NCI-H187 (cell line): ENCODE results near the gene DES.

Experiments used
- DNase-seq, 2 experiments: peaks; one replicate each; lab custom pipeline; 2025; lab: John Stamatoyannopoulos, UW

The DES gene

DNA sequence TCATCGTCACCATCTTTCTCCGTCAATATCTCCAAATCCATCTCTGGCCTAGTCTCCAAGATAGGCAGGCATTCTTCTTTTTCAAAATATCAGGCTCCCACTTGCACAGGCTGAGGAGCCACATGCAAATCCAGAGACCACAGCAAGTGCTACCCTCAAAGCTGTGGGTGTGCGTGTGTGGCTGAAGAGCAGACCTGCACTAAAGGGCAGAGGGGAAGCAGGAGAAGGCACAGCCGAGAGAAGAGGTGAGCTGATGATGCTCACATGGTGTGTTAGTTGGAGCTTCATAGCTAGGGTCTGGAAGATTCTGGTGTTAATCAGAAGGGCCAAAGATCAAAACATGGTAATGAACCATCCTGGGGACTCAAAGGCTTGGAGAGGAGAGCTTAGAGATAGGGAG, 20.3 kb downstream of the DES start:
- no peak for DNase-seq

- DNase-seq, result no peak
These were observed 21.3 kb downstream of the DES start for GRCh38 chr2:219439506-219439905.

DNA sequence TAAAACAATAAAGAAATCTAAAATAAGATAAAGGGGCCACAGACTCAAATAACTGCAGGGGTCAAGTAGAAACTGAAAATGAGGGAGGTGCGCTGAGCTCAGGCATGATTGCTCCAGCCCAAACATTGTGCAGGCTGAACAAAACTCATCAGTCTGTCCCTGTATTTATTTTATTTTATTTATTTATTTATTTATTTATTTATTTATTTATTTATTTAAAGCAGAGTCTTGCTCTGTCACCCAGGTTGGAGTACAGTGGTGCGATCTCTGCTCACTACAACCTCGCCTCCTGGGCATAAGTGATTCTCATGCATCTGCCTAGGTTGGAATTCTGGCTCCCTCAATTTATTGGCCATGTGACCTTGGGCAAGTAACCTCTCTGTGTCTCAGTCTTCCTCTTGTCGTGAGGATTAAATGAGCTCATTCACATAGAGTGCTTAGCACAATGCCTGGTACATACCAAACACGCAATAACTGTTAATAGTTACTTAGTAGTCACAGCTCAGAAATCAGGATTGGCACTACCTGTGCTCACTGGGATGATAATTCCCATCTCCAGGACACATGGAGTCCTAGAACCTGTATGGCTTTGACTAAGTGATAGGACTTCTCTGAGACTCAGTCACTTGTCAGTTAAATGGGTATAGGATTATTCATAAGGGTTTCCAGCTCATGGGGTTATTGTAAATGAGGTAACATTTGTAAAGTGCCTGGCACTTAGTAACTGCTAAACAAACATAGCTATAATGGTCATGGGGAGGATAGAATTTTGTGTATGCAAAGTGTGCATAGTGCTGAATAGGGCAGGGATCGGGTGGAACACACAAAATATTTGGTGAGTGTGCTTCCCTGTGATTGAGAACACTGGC, 22.4 kb downstream of the DES start:
- no peak for DNase-seq

DNA sequence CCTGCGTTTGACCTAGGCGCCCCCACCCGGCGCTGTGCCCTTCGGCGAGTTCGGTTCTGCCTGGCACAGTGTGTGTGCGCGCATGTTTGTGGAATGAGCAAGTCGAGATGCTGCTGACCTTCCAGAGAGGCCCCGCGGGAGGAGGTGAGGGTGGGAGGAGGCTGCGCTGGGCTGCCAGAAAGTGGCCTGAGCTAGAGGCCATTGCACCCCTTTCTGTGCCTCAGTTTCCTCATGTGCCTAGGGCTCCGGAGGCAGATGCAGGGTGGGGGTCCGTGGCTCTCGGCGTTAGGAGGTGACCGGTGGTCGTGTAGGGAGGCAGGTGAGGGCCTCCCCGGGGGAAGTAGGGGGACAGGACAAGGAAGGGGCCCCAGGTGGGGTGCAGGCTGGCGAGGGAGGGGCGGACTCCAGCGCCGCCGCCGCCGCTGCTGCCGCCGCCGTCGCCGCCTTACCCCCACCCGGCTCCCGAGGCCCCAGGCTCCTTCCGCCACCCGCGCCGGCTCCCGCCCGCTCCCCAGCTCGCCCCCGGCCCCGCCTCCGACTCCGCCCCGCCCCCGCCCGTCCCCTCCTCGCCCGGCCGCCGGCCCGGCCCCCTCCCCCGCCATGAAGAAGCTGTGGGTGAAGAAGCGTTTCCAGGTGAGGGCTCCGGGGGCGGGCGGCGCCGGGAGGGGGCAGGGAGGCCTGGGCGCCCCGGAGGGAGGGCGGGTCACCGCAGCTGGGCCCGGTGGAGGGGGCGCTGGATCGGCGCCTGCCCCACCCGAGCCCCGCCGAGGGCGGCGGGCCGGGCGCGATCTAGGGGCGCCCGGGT, 23.5 kb downstream of the DES start:
- DNase-seq, result no peak

GRCh38 chr2:219442256-219443015, 24.3 kb downstream of the DES start:
- DNase-seq, result no peak

- no peak for DNase-seq
These were observed 25.0 kb downstream of the DES start for GRCh38 chr2:219443016-219443696.

DNA sequence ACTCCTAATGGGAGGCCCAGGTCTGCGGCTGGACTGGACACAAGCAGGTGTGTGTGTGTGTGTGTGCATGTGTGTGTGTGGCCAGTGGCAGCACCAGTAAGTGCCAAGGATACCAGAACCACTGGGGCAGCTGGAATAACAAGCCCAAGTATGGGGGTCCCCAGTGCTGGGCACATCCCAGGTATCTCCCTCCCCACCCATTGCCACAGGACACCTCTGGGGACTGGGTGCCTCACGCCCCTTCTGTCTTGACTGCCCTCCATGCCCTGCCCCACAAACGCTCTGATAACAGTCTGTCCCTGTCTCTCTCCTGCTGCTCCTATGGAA, 25.5 kb downstream of the DES start:
- no peak for DNase-seq

DNA sequence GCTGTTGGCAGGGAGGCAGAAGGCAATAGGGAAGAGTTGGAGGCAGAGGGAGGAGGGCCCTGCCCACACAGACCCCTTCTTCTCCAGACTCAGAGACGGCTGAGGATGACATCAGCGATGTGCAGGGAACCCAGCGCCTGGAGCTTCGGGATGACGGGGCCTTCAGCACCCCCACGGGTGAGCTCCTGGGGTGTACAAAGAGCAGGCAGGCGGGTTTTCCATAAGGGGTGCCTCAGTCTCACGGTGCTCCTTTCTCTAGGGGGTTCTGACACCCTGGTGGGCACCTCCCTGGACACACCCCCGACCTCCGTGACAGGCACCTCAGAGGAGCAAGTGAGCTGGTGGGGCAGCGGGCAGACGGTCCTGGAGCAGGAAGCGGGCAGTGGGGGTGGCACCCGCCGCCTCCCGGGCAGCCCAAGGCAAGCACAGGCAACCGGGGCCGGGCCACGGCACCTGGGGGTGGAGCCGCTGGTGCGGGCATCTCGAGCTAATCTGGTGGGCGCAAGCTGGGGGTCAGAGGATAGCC, 26.5 kb downstream of the DES start:
- DNase-seq, result no peak

DNA sequence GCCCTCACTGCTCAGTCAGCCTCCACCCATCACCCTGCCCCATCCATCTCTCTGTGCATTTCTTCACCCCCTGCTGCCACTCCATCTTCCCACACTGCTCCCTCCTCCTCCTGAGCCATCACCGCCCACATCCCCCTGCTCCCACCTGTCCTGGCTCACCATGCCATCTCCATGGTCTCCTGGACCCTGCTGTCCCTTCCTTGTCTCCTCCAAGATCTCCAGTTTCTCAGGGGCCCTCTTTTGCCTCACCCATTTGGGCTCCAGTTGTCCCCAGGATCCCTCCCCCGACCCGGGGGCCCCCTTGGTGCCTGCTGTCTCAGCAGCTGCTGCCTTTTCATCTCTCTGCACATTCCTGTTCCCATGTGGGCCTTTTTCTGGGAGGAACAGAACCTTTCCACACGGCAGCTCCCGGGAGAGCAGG, 27.1 kb downstream of the DES start:
- no peak for DNase-seq

- DNase-seq, result no peak
These were observed 27.9 kb downstream of the DES start for GRCh38 chr2:219446101-219446504.

DNA sequence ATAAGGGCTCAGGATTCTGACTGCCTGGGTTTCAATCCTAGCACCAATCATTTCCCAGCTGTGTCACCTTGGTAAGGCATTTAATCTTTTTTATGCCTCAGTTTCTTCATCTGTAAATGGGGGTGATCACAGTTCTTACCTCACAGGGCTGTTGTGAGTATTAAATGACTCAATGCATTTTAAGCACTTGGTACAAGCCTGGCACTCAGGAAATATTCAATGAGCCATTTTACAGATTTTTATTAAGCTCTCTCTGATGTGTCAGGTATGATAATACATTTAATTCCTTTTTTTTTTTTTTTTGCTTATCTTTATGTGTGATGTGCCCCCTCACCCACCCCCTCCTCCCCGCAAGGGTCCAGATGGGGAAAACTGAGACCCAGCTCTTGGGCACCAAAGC, 28.5 kb downstream of the DES start:
- no peak for DNase-seq

- DNase-seq, result no peak
These were observed 29.3 kb downstream of the DES start for GRCh38 chr2:219447242-219448098.

DNA sequence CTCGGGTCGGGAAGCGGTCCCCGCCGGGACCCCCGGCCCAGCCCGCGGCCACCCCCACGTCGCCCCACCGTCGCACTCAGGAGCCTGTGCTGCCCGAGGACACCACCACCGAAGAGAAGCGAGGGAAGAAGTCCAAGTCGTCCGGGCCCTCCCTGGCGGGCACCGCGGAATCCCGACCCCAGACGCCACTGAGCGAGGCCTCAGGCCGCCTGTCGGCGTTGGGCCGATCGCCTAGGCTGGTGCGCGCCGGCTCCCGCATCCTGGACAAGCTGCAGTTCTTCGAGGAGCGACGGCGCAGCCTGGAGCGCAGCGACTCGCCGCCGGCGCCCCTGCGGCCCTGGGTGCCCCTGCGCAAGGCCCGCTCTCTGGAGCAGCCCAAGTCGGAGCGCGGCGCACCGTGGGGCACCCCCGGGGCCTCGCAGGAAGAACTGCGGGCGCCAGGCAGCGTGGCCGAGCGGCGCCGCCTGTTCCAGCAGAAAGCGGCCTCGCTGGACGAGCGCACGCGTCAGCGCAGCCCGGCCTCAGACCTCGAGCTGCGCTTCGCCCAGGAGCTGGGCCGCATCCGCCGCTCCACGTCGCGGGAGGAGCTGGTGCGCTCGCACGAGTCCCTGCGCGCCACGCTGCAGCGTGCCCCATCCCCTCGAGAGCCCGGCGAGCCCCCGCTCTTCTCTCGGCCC, 30.1 kb downstream of the DES start:
- no peak for DNase-seq

DNA sequence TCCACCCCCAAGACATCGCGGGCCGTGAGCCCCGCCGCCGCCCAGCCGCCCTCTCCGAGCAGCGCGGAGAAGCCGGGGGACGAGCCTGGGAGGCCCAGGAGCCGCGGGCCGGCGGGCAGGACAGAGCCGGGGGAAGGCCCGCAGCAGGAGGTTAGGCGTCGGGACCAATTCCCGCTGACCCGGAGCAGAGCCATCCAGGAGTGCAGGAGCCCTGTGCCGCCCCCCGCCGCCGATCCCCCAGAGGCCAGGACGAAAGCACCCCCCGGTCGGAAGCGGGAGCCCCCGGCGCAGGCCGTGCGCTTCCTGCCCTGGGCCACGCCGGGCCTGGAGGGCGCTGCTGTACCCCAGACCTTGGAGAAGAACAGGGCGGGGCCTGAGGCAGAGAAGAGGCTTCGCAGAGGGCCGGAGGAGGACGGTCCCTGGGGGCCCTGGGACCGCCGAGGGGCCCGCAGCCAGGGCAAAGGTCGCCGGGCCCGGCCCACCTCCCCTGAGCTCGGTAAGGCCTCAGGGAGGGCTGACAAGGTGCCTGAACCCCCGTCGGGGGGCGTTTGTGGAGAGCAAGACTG, 30.7 kb downstream of the DES start:
- DNase-seq, result no peak

DNA sequence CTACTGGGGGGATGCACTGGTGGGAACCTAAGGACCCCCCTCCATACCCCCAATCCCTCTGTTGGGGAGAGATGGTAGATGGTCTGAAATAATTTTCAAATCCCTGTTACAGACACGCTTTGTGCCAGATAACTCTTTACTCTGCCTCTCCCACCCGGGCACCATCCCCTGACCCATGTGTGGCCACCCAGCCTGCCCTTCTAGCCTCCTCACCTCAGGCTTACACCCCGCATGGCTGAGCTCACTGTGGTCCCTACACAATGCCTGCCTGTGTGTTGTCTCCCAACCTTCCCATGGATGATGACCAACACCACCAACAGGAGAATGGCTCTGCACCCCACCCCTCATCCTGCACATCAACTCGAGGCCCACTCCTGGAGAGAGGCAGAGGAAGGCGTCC, 31.4 kb downstream of the DES start:
- DNase-seq, result no peak

DNA sequence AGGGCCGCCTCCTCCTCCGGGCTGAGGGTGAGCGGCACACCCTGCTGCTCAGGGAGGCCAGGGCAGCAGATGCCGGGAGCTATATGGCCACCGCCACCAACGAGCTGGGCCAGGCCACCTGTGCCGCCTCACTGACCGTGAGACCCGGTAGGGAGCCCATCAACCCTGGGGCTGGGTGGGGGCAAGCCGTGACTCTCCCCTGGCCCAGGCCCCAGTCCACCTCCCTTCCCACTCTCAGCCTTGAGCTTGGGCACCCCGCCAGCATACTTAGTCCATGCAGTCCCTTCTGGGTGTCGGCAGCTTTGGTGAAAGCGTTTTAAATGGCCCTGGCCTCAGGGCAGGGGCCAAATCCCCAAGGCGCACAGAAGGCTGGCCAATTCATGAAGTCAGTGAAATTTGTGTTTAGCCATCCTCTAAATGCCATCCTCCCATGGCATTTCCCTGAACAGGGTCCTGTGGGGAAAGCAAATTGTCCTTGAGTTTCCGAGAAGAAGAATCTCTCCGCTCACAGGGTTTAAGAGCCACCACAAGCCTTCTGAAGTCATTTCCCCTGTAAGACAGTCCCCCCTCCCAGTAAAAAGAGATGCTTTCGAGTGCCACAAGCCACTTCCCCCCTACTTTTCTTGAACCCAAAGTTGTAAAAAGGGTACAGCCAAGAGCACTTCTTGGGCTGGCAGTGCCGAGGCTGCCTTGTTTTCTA, 33.6 kb downstream of the DES start:
- no peak for DNase-seq

GRCh38 chr2:219452361-219453317, 34.5 kb downstream of the DES start:
- no peak for DNase-seq
